ENCODE data around the gene ARHGAP26. TPM values are rescaled to one million over a fixed set of nuclear protein-coding genes. Genes with fewer than 3 reads are reported as not detected.
A peak's percentile ranks its signal among the peaks of the same experiment; 100 is the strongest.
"Not testable (repeated sequence)": the region's sequence is repeated elsewhere in the genome, so short reads cannot be mapped to it uniquely, and the experiment has no call there.

Gene ARHGAP26
- total RNA-seq, 1 donor from 2014 or later = 8.9 TPM

GRCh38 chr5:142961440-142962173 is 191.4 kb downstream of the ARHGAP26 start:
- no peaks in the 10 kb centered on the region for H3K36me3 Mint-ChIP-seq
- H3K27me3 Mint-ChIP-seq (ENCODE audit: low read depth) = no peaks in the 10 kb centered on the region
- peaks cover 4% of the 10 kb centered on the region for H3K4me1 Mint-ChIP-seq
- peaks cover 6% of the 10 kb centered on the region for H3K9me3 Mint-ChIP-seq
- DNase-seq (ENCODE audit: low spot score in 2 of 2, unreplicated experiment in 2 of 2) = no peak
- no peak for TF ChIP-seq CTCF (IDR thresholded peaks at IDR 0.05; ENCODE audit: unreplicated experiment)
- H3K4me3 Mint-ChIP-seq = no peak overlapping the region
- H3K27ac Mint-ChIP-seq = no peak overlapping the region

GRCh38 chr5:142962174-142962533 is 192.0 kb downstream of the ARHGAP26 start:
- DNase-seq (ENCODE audit: low spot score in 2 of 2, unreplicated experiment in 2 of 2) = no peak
- Mint-ChIP-seq H3K27me3 (ENCODE audit: low read depth) (no peaks in the 10 kb centered on the region), H3K4me1 (peaks cover 4% of the 10 kb centered on the region), H3K4me3 (no peak overlapping the region), H3K36me3 (no peaks in the 10 kb centered on the region), H3K9me3 (peaks cover 3% of the 10 kb centered on the region), H3K27ac (no peak overlapping the region)
- no peak for TF ChIP-seq CTCF (IDR thresholded peaks at IDR 0.05; ENCODE audit: unreplicated experiment)

- TF ChIP-seq CTCF (IDR thresholded peaks at IDR 0.05; ENCODE audit: unreplicated experiment) = peak; percentile 28
Observed at GRCh38 chr5:142965258-142966120, 195.3 kb downstream of the ARHGAP26 start.

GRCh38 chr5:142966121-142966420 is 195.9 kb downstream of the ARHGAP26 start:
- no peak for DNase-seq (ENCODE audit: low spot score in 2 of 2, unreplicated experiment in 2 of 2)
- Mint-ChIP-seq H3K4me1 (peaks cover 2% of the 10 kb centered on the region), H3K4me3 (no peak overlapping the region), H3K27ac (no peak overlapping the region), H3K36me3 (no peaks in the 10 kb centered on the region), H3K27me3 (ENCODE audit: low read depth) (no peaks in the 10 kb centered on the region), H3K9me3 (peaks cover 3% of the 10 kb centered on the region)
- no peak for TF ChIP-seq CTCF (IDR thresholded peaks at IDR 0.05; ENCODE audit: unreplicated experiment)

More at GRCh38 chr5:142965258-142966120, 195.3 kb downstream of the ARHGAP26 start:
- H3K27me3 Mint-ChIP-seq (ENCODE audit: low read depth); H3K9me3 Mint-ChIP-seq; H3K27ac Mint-ChIP-seq; H3K4me1 Mint-ChIP-seq; H3K4me3 Mint-ChIP-seq; DNase-seq (ENCODE audit: low spot score in 2 of 2, unreplicated experiment in 2 of 2); H3K36me3 Mint-ChIP-seq: not testable (repeated sequence)

GRCh38 chr5:142969186-142969585 is 199.0 kb downstream of the ARHGAP26 start:
- Mint-ChIP-seq H3K4me3 (no peak overlapping the region), H3K4me1 (peaks cover 2% of the 10 kb centered on the region), H3K27me3 (ENCODE audit: low read depth) (no peaks in the 10 kb centered on the region), H3K27ac (no peak overlapping the region), H3K9me3 (no peaks in the 10 kb centered on the region), H3K36me3 (no peaks in the 10 kb centered on the region)
- no peak for TF ChIP-seq CTCF (IDR thresholded peaks at IDR 0.05; ENCODE audit: unreplicated experiment)
- no peak for DNase-seq (ENCODE audit: low spot score in 2 of 2, unreplicated experiment in 2 of 2)

Data from mesothelial cell of epicardium (in vitro differentiated cells).